ENCODE data around the gene NUDT16L1. TPM values are rescaled to one million over a fixed set of nuclear protein-coding genes. Genes with fewer than 3 reads are reported as not detected.

Gene NUDT16L1
- total RNA-seq, 5 donors from 2014 or later (not counting 1 experiment from before 2014, with no cell fraction given): 53.3 to 64.0 (median 62.2) TPM

DNA sequence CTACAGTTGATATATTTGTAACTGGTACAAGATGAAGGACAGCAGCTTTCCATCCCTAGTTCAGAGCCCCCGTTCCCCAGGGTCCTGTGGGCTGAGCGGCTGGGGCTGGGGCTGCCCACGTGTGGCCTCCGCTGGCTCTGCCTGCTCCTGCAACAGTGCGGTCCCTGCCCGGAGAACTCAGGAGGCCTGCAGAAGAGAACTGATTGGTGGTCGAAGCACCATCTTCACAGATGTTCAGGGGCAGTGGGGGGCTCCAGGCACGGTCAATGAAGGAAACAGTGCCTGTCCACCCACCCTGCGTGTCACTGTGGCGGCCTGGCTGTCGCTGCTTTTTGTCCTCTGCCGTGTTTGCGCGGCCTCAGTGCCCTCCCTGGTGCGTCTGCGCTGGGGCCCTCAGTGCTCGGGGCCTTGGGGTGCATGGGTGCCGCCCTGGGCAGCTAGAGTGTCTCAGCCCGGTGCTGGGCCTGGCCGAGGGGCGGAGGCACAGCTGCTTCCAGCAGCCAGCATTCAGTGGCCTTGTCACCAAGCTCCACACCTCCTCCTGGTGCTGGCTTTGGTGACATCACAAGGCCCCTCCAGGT is 4.2 kb upstream of the NUDT16L1 start:
- no peaks in the 10 kb centered on the region for H3K27me3 Mint-ChIP-seq
- H3K4me3 Mint-ChIP-seq: no peak overlapping the region
- peaks cover 10 to 13% (median 11%) of the 10 kb centered on the region in 3 donors for H3K4me1 Mint-ChIP-seq
- ChIA-PET CTCF (no interaction called here), POLR2A (interaction anchor here in 1 of 2 donors (0.7 kb wide), 1 partner anchor 26 kb away, joined by 8 read pairs; no protein-coding TSS in a partner anchor)
- H3K36me3 Mint-ChIP-seq: peaks cover 9% of the 10 kb centered on the region
- Histone ChIP-seq H3K27me3 (replicated peaks in 1 of 2; ENCODE audit: control insufficient read depth in 2 of 2, extremely low read depth in 1 of 2, insufficient read depth in 2 of 2, low read length in 1 of 2) (no peaks in the 10 kb centered on the region), H3K4me1 (ENCODE audit: control insufficient read depth in 1 of 2, extremely low read depth in 1 of 2, insufficient read depth in 2 of 2, low read length in 2 of 2) (peaks cover 3 to 17% of the 10 kb centered on the region in 2 experiments), H3K27ac (ENCODE audit: low read length) (no peak overlapping the region), H3K4me3 (ENCODE audit: control insufficient read depth in 1 of 2, extremely low read depth in 1 of 2, low read length in 1 of 2) (no peak overlapping the region), H3K9me3 (no peaks in the 10 kb centered on the region), H3K36me3 (ENCODE audit: control insufficient read depth in 2 of 2, extremely low read depth in 1 of 2, insufficient read depth in 1 of 2, low read length in 1 of 2) (peaks cover 9 to 24% of the 10 kb centered on the region in 2 donors)
- no peaks in the 10 kb centered on the region for H3K9me3 Mint-ChIP-seq
- DNase-seq (no peak), ATAC-seq (replicated peaks in 1 of 4) (no peak)
- 95% methylated on average over 21 of the region's 21 CpGs for WGBS (ENCODE audit: insufficient coverage)
- no peak overlapping the region for H3K27ac Mint-ChIP-seq

DNA sequence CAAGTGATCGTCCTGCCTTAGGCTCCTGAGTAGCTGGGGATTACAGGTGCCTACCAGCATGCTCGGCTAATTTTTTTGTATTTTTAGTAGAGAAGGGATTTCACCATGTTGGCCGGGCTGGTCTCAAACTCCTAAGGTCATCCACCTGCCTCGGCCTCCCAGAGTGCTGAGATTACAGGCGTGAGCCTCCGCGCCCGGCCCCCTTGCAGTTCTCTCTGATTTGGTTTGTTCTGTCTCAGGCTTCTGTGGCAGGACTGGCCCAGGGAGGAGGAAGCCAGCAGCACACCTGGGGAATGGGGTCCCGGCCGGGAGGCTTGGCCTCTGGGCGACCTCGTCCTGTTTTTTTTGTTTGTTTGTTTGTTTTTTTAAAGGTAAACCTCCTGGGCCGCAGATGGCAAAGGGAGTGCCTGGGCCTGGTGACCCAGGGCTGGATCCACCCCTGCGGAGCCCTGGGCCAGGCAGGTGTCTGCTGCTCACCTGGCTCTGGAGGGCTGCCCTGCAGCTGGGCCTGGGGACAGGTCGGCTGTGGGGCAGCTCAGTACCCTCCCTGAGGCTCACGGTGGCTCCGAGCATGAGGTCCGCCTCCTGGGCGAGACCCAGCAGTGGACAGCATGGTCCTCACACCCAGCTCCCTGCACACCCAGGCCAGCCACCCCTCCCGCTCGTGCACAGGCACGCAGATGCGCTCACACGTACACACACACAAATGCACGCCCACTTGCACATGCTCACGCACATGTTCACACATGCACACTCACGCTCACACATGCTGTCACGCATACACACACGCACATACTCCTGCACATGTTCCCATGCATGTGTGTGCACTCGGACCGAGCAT is 3.3 kb upstream of the NUDT16L1 start:
- peaks cover 9 to 21% of the 10 kb centered on the region in 2 donors for H3K36me3 ChIP-seq (ENCODE audit: control insufficient read depth in 2 of 2, extremely low read depth in 1 of 2, insufficient read depth in 1 of 2, low read length in 1 of 2)
- CTCF ChIA-PET: no interaction called here
- no peaks in the 10 kb centered on the region for H3K9me3 Mint-ChIP-seq
- H3K27ac Mint-ChIP-seq: no peak overlapping the region
- POLR2A ChIA-PET: interaction anchor here in 1 of 2 donors (0.7 kb wide), 1 partner anchor 25 kb away, joined by 8 read pairs; no protein-coding TSS in a partner anchor
- peaks cover 6% of the 10 kb centered on the region for H3K36me3 Mint-ChIP-seq
- H3K4me1 ChIP-seq (ENCODE audit: control insufficient read depth in 1 of 2, extremely low read depth in 1 of 2, insufficient read depth in 2 of 2, low read length in 2 of 2): peaks cover 5 to 26% of the 10 kb centered on the region in 2 experiments
- H3K4me3 ChIP-seq (ENCODE audit: control insufficient read depth in 1 of 2, extremely low read depth in 1 of 2, low read length in 1 of 2): no peak overlapping the region
- H3K9me3 ChIP-seq: no peaks in the 10 kb centered on the region
- no peaks in the 10 kb centered on the region for H3K27me3 ChIP-seq (replicated peaks in 1 of 2; ENCODE audit: control insufficient read depth in 2 of 2, extremely low read depth in 1 of 2, insufficient read depth in 2 of 2, low read length in 1 of 2)
- H3K27me3 Mint-ChIP-seq: no peaks in the 10 kb centered on the region
- peaks cover 11 to 15% (median 14%) of the 10 kb centered on the region in 3 donors for H3K4me1 Mint-ChIP-seq
- no peak overlapping the region for H3K4me3 Mint-ChIP-seq
- no peak overlapping the region for H3K27ac ChIP-seq (ENCODE audit: low read length)
- no peak for DNase-seq
- no peak for ATAC-seq (replicated peaks in 1 of 4)
- WGBS (ENCODE audit: insufficient coverage): 94% methylated on average over 23 of the region's 31 CpGs

DNA sequence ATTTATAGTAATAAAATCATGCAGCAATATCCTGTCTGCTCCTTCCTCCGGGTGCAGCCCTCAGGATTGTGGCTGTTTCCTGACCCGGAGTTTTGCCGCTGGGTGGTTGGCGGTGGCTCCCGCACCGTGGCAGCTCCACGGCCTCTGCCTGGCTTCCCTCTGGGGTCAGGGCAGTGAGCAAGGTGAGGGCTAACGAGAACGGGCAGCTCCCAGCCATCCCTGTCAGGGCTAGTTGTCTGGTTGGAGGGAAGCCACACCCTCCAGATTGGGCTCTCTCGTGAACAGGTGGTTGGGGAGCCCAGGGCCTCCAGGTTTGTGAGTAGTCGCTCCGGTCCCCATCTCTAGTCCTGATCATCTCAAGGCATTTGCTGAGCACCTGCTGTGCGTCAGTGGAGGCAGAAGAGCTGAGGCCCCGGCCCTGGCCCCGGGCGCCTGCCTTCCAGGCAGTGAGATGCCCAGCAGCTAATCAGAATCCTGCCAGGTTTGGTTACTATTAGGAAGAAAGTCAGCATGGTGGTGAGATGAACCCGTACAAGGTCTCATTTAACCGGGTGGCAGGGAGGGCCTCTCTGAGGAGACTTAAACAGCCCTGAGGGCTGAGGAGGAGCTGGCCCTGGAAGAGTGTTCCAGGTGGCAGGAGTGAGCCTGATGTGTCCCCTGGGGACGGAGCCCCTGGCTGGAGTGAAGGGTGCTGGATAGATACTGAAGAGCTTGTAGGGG is 2.3 kb upstream of the NUDT16L1 start:
- no peaks in the 10 kb centered on the region for H3K9me3 Mint-ChIP-seq
- ATAC-seq (replicated peaks in 1 of 4) (no peak), DNase-seq (no peak)
- peaks cover 5 to 36% of the 10 kb centered on the region in 2 experiments for H3K4me1 ChIP-seq (ENCODE audit: control insufficient read depth in 1 of 2, extremely low read depth in 1 of 2, insufficient read depth in 2 of 2, low read length in 2 of 2)
- ChIA-PET CTCF (no interaction called here), POLR2A (interaction anchor here in 1 of 2 donors (0.5 kb wide), 1 partner anchor 63 kb away, joined by 6 read pairs; no protein-coding TSS in a partner anchor)
- H3K27ac ChIP-seq (ENCODE audit: low read length): no peak overlapping the region
- peaks cover 17 to 22% (median 19%) of the 10 kb centered on the region in 3 donors for H3K4me1 Mint-ChIP-seq
- H3K36me3 Mint-ChIP-seq: peaks cover 8% of the 10 kb centered on the region
- no peaks in the 10 kb centered on the region for H3K9me3 ChIP-seq
- no peaks in the 10 kb centered on the region for H3K27me3 ChIP-seq (replicated peaks in 1 of 2; ENCODE audit: control insufficient read depth in 2 of 2, extremely low read depth in 1 of 2, insufficient read depth in 2 of 2, low read length in 1 of 2)
- 88% methylated on average over 13 of the region's 19 CpGs for WGBS (ENCODE audit: insufficient coverage)
- peaks cover 5 to 22% of the 10 kb centered on the region in 2 donors for H3K36me3 ChIP-seq (ENCODE audit: control insufficient read depth in 2 of 2, extremely low read depth in 1 of 2, insufficient read depth in 1 of 2, low read length in 1 of 2)
- no peaks in the 10 kb centered on the region for H3K27me3 Mint-ChIP-seq
- H3K27ac Mint-ChIP-seq: peak overlapping the region; percentile 56 to 76
- peak overlapping the region; percentile 47 to 59 (median 59) for H3K4me3 Mint-ChIP-seq
- H3K4me3 ChIP-seq (ENCODE audit: control insufficient read depth in 1 of 2, extremely low read depth in 1 of 2, low read length in 1 of 2): no peak overlapping the region

DNA sequence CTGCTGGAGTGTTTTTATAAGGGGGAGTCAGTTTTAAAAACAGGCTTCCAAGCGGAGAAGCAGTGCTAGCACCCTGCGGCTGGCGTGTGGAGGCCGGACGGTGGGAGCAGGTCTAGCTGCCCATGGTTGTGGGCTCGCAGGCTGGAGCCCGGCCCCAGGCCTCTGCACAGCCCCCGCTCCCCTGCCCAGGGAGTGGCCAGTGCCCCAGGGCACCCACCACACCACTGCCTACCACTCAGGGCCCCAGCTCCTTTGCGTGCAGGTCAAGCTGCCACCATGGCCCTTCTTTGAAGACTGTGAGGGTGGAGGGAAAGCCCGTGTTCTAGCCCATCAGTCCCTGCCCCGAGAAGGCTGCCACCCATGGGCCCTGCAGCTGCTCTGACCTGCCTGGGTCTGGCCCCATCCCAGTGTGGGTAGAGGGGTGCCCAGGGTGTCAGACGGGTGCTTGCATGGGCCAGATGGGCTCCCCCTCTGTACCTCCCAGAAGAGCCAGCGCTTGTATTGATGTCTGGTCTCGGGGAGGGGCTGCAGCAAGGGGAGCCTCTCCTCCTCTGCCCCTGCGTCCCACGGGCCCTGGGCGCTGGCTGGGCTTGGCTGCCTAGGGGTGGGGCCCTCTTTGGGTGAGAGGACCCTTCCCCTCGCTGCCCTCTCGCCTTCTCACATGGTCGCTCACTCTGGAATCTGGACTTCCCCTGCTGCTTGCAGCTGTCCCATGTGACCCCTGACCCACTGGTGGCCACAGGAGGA is 1.5 kb upstream of the NUDT16L1 start:
- H3K4me1 ChIP-seq (ENCODE audit: control insufficient read depth in 1 of 2, extremely low read depth in 1 of 2, insufficient read depth in 2 of 2, low read length in 2 of 2): peaks cover 5 to 40% of the 10 kb centered on the region in 2 experiments
- 94% methylated on average over 12 of the region's 20 CpGs for WGBS (ENCODE audit: insufficient coverage)
- no peak overlapping the region for H3K27ac ChIP-seq (ENCODE audit: low read length)
- H3K9me3 Mint-ChIP-seq: no peaks in the 10 kb centered on the region
- no peak for ATAC-seq (replicated peaks in 1 of 4)
- H3K4me3 ChIP-seq (ENCODE audit: control insufficient read depth in 1 of 2, extremely low read depth in 1 of 2, low read length in 1 of 2): no peak overlapping the region
- H3K36me3 ChIP-seq (ENCODE audit: control insufficient read depth in 2 of 2, extremely low read depth in 1 of 2, insufficient read depth in 1 of 2, low read length in 1 of 2): peaks cover 11 to 23% of the 10 kb centered on the region in 2 donors
- POLR2A ChIA-PET: interaction anchor here in 1 of 2 donors (0.5 kb wide), 1 partner anchor 64 kb away, joined by 6 read pairs; no protein-coding TSS in a partner anchor
- no peaks in the 10 kb centered on the region for H3K27me3 ChIP-seq (replicated peaks in 1 of 2; ENCODE audit: control insufficient read depth in 2 of 2, extremely low read depth in 1 of 2, insufficient read depth in 2 of 2, low read length in 1 of 2)
- H3K4me3 Mint-ChIP-seq: peak overlapping the region; percentile 59 to 78 (median 59)
- H3K36me3 Mint-ChIP-seq: peaks cover 8% of the 10 kb centered on the region
- no peaks in the 10 kb centered on the region for H3K27me3 Mint-ChIP-seq
- H3K27ac Mint-ChIP-seq: peak overlapping the region; percentile 72 to 76
- H3K9me3 ChIP-seq: no peaks in the 10 kb centered on the region
- CTCF ChIA-PET: interaction anchor here in 1 of 2 donors (1.0 kb wide), 1 partner anchor 68 kb away, joined by 3 read pairs; the partner anchor contains the start of gene MGRN1
- DNase-seq: no peak
- H3K4me1 Mint-ChIP-seq: peaks cover 17 to 22% (median 19%) of the 10 kb centered on the region in 3 donors

GRCh38 chr16:4692460-4693295 is 684 bp upstream of the NUDT16L1 start:
- Mint-ChIP-seq H3K4me3 (peak overlapping the region; percentile 78 to 86 (median 83)), H3K9me3 (no peaks in the 10 kb centered on the region), H3K4me1 (peaks cover 17 to 22% (median 19%) of the 10 kb centered on the region in 3 donors), H3K36me3 (peaks cover 6% of the 10 kb centered on the region), H3K27ac (peak overlapping the region; percentile 80 to 90), H3K27me3 (no peaks in the 10 kb centered on the region)
- POLR2A ChIA-PET: interaction anchor here (0.5 to 1.4 kb wide), 4 partner anchors 42 to 132 kb away, joined by 3 to 7 read pairs (median 4); partner anchors contain the start of gene DNAAF8 (in 1 of the 2)
- 14% methylated on average over 26 of the region's 31 CpGs for WGBS (ENCODE audit: insufficient coverage)
- CTCF ChIA-PET: interaction anchor here in 1 of 2 donors (0.6 to 1.0 kb wide), 2 partner anchors 18 to 68 kb away, joined by 3 read pairs; partner anchors contain the start of gene MGRN1
- Histone ChIP-seq H3K36me3 (ENCODE audit: control insufficient read depth in 2 of 2, extremely low read depth in 1 of 2, insufficient read depth in 1 of 2, low read length in 1 of 2) (peaks cover 18 to 30% of the 10 kb centered on the region in 2 donors), H3K4me3 (ENCODE audit: control insufficient read depth in 1 of 2, extremely low read depth in 1 of 2, low read length in 1 of 2) (peak overlapping the region; percentile 75 to 87), H3K27ac (ENCODE audit: low read length) (peak overlapping the region; percentile 61), H3K4me1 (ENCODE audit: control insufficient read depth in 1 of 2, extremely low read depth in 1 of 2, insufficient read depth in 2 of 2, low read length in 2 of 2) (peaks cover 5 to 40% of the 10 kb centered on the region in 2 experiments), H3K27me3 (replicated peaks in 1 of 2; ENCODE audit: control insufficient read depth in 2 of 2, extremely low read depth in 1 of 2, insufficient read depth in 2 of 2, low read length in 1 of 2) (no peaks in the 10 kb centered on the region), H3K9me3 (no peaks in the 10 kb centered on the region)
- ATAC-seq (replicated peaks in 1 of 4): peak; percentile 6 to 10 (median 8)
- peak in 3 of 35 experiments; percentile 16 to 48 (median 21) for DNase-seq

All from T-cell (primary cell).